Activated CD4-positive, alpha-beta T cell treated with anti-CD3 and anti-CD28 coated beads for 36 hours (primary cell): Measurements from ENCODE around the gene TTLL8. TPM values are rescaled to one million over a fixed set of nuclear protein-coding genes. Genes with fewer than 3 reads are reported as not detected.

ENCODE experiments used
- ATAC-seq: fragments of 200-7000 bp; cut with Tn5 transposase; one replicate; pipeline ENCODE4 v1.10.0; 2021; ENCODE audit warnings: mild to moderate bottlenecking, moderate library complexity
- CTCF ChIA-PET: fragments of 350-600 bp; sonication (Branson Sonifier 250); formaldehyde crosslinking; loops from one replicate; lab custom pipeline; 2021; ENCODE audit warnings: antibody characterized with exemption; lab: Charles Lee
- POLR2A ChIA-PET: fragments of 350-600 bp; sonication (Branson Sonifier 250); formaldehyde crosslinking; loops from one replicate; lab custom pipeline; 2021; ENCODE audit warnings: antibody characterized with exemption, inconsistent platforms; lab: Charles Lee
- DNase-seq: peaks from one replicate; pipeline ENCODE4 v3.0.0-alpha.2; 2020
- H3K27ac Mint-ChIP-seq: one replicate; pipeline ENCODE4 v1.8.0; 2021; ENCODE audit warnings: mixed read lengths
- H3K27me3 Mint-ChIP-seq: one replicate; pipeline ENCODE4 v1.8.0; 2021; ENCODE audit warnings: mixed read lengths
- H3K36me3 Mint-ChIP-seq: one replicate; pipeline ENCODE4 v1.8.0; 2021; ENCODE audit warnings: low read depth, mixed read lengths
- H3K4me1 Mint-ChIP-seq: one replicate; pipeline ENCODE4 v1.8.0; 2021; ENCODE audit warnings: mixed read lengths
- H3K4me3 Mint-ChIP-seq: one replicate; pipeline ENCODE4 v1.8.0; 2021; ENCODE audit warnings: mild to moderate bottlenecking, moderate library complexity, mixed read lengths
- H3K9me3 Mint-ChIP-seq: one replicate; pipeline ENCODE4 v1.8.0; 2021; ENCODE audit warnings: low read depth, mixed read lengths
- intact Hi-C, 2 experiments: fragments of 100-400 bp; cut with DNase I in 1 of 2; cut with micrococcal nuclease in 1 of 2; formaldehyde crosslinking; loops; one replicate each; pipeline versions ENCODE4 v1.14.2 to v1.15.1; 2022 to 2024; cut with DNase I, micrococcal nuclease
- total RNA-seq, 2 experiments: library from RNA; stranded (reverse); gene quantifications; one replicate each; pipeline ENCODE4 v1.2.3, GENCODE V29; 2021

Gene TTLL8
- total RNA-seq, 2 experiments from 2014 or later = not detected

DNA sequence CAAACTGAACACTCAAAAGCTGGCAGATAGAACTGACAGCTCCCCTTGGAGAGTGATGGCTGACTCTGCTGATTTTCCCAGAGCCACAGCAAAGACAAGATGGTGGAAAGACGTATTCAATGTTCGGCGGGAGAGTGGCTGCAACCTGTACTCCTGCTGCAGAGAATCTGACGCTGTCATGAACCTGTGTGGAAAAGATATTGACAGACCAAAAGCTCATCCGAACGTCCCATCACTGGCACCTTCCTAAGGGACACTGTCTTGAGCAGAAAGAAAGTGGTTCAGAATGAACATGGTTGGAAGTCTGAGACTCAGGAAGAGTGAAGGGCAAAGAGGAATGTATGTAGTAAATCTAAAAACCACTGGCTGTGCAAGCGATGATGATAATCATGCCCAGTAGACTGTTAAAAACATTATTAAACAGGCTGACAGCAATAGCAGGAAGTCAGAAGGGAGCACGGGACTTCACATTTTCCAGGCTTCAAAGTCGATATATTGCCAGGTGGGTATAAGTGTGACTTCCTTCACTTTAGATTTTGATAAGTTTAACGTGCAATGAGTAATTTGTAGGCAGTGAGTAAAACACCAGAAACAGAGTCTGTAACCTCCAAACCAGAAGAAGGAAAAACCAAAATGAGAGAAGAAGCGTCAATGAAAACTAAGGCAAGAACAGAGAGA lies 39.4 kb downstream of the TTLL8 start:
- ChIA-PET CTCF (interaction anchor here (0.6 to 1.5 kb wide), 6 partner anchors 9 to 39 kb away, joined by 3 to 9 read pairs (median 4); no protein-coding TSS in a partner anchor), POLR2A (interaction anchor here (0.6 to 1.0 kb wide), 4 partner anchors 9 to 214 kb away, joined by 3 to 4 read pairs (median 3); no protein-coding TSS in a partner anchor)
- intact Hi-C loops = loop anchor here (1.0 to 5.0 kb wide), 7 partner anchors 42 to 324 kb away; partner anchors contain the start of gene PPP6R2 (in 1 of the 2)
- Mint-ChIP-seq H3K27me3 (no peaks in the 10 kb centered on the region), H3K4me3 (peak overlapping the region; percentile 60), H3K4me1 (no peaks in the 10 kb centered on the region), H3K9me3 (peaks cover 3% of the 10 kb centered on the region), H3K36me3 (peaks cover 2% of the 10 kb centered on the region), H3K27ac (peak overlapping the region; percentile 96)
- ATAC-seq (peak; percentile 74), DNase-seq (peak; percentile 70)

- Mint-ChIP-seq H3K4me3 (peak overlapping the region; percentile 60), H3K27me3 (no peaks in the 10 kb centered on the region), H3K9me3 (peaks cover 3% of the 10 kb centered on the region), H3K27ac (peak overlapping the region; percentile 96), H3K4me1 (no peaks in the 10 kb centered on the region), H3K36me3 (peaks cover 2% of the 10 kb centered on the region)
- POLR2A ChIA-PET = interaction anchor here (0.9 to 1.3 kb wide), 3 partner anchors 10 to 46 kb away, joined by 3 to 4 read pairs (median 3); no protein-coding TSS in a partner anchor
- DNase-seq (peak; percentile 47), ATAC-seq (no peak)
- intact Hi-C loops = loop anchor here (2.0 to 5.0 kb wide), 7 partner anchors 19 to 325 kb away; partner anchors contain the start of genes PPP6R2 (in 1 of the 2) and ZBED4 (in 1 of the 2)
- CTCF ChIA-PET = interaction anchor here (0.5 to 1.5 kb wide), 6 partner anchors 10 to 38 kb away, joined by 3 to 9 read pairs (median 4); no protein-coding TSS in a partner anchor
These were observed 40.3 kb downstream of the TTLL8 start for GRCh38 chr22:50017701-50018224.

DNA sequence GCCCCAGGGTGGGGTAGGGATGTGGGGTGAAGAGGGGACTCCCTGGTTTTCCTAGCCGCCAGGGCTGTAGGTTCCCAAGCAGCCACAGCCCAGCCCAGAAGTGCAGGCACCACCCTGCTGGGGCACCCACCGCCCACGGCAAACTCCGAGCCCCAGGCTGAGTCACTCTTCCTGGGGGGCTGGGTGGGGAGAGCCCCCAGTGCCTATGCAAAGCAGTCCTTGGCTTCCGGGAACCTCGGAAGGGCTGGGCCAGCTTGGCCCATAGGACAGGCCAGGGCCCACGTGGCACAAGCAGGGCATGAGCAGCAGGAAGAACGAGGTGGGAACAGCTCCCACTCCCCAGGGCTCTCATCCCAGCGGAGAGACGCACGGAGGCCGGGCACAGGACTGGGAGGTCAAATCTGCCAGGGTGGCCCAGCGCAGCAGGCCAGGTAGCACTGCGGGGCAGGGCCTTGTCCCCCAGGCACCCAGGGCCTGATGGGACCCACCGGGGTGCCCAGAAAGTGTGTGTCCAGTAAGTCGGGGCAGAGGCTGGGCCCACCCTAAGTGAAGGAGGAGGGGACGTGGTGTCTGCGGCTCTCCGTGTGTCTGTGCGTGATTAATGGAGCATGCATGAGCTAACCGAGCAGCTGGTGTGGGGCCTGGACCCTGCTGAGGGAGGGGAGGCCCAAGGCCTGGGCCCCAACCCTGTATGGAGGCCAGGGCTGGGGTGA lies 41.0 kb downstream of the TTLL8 start:
- intact Hi-C loops = loop anchor here (2.0 to 5.0 kb wide), 4 partner anchors 18 to 325 kb away; partner anchors contain the start of genes PPP6R2 (in 1 of the 2) and ZBED4 (in 1 of the 2)
- POLR2A ChIA-PET = interaction anchor here (1.3 kb wide), 1 partner anchor 41 kb away, joined by 3 read pairs; no protein-coding TSS in a partner anchor
- Mint-ChIP-seq H3K9me3 (peaks cover 3% of the 10 kb centered on the region), H3K27me3 (no peaks in the 10 kb centered on the region), H3K27ac (peak overlapping the region; percentile 96), H3K36me3 (peaks cover 2% of the 10 kb centered on the region), H3K4me1 (no peaks in the 10 kb centered on the region), H3K4me3 (peak overlapping the region; percentile 60)
- ATAC-seq (peak; percentile 64), DNase-seq (peak; percentile 93)
- CTCF ChIA-PET = interaction anchor here (1.4 to 1.5 kb wide), 2 partner anchors 23 to 37 kb away, joined by 6 to 9 read pairs; no protein-coding TSS in a partner anchor

- H3K4me1 Mint-ChIP-seq = peaks cover 6% of the 10 kb centered on the region
- DNase-seq (no peak), ATAC-seq (no peak)
- intact Hi-C loops = loop anchor here (2.0 to 5.0 kb wide), 4 partner anchors 18 to 326 kb away; partner anchors contain the start of genes PPP6R2 (in 1 of the 2) and ZBED4 (in 1 of the 2)
- POLR2A ChIA-PET = interaction anchor here (0.6 to 1.3 kb wide), 2 partner anchors 40 to 75 kb away, joined by 3 read pairs; no protein-coding TSS in a partner anchor
- H3K4me3 Mint-ChIP-seq = peak overlapping the region; percentile 60
- peak overlapping the region; percentile 96 for H3K27ac Mint-ChIP-seq
- H3K9me3 Mint-ChIP-seq = peaks cover 3% of the 10 kb centered on the region
- CTCF ChIA-PET = interaction anchor here (2.3 kb wide), 1 partner anchor 14 kb away, joined by 8 read pairs; no protein-coding TSS in a partner anchor
- no peaks in the 10 kb centered on the region for H3K27me3 Mint-ChIP-seq
- H3K36me3 Mint-ChIP-seq = peaks cover 2% of the 10 kb centered on the region
These were observed 41.6 kb downstream of the TTLL8 start for GRCh38 chr22:50016308-50016987.

- no peak for ATAC-seq
- Mint-ChIP-seq H3K27me3 (no peaks in the 10 kb centered on the region), H3K4me3 (no peak overlapping the region), H3K27ac (no peak overlapping the region), H3K9me3 (peaks cover 3% of the 10 kb centered on the region), H3K36me3 (peaks cover 2% of the 10 kb centered on the region), H3K4me1 (peaks cover 12% of the 10 kb centered on the region)
- ChIA-PET CTCF (interaction anchor here (2.3 kb wide), 1 partner anchor 15 kb away, joined by 8 read pairs; no protein-coding TSS in a partner anchor), POLR2A (interaction anchor here (0.6 kb wide), 1 partner anchor 74 kb away, joined by 3 read pairs; no protein-coding TSS in a partner anchor)
- intact Hi-C loops = loop anchor here (2.0 to 5.0 kb wide), 4 partner anchors 17 to 327 kb away; partner anchors contain the start of genes PPP6R2 (in 1 of the 2) and ZBED4 (in 1 of the 2)
- DNase-seq = no peak
These were observed 42.4 kb downstream of the TTLL8 start for GRCh38 chr22:50015451-50016307.

DNA sequence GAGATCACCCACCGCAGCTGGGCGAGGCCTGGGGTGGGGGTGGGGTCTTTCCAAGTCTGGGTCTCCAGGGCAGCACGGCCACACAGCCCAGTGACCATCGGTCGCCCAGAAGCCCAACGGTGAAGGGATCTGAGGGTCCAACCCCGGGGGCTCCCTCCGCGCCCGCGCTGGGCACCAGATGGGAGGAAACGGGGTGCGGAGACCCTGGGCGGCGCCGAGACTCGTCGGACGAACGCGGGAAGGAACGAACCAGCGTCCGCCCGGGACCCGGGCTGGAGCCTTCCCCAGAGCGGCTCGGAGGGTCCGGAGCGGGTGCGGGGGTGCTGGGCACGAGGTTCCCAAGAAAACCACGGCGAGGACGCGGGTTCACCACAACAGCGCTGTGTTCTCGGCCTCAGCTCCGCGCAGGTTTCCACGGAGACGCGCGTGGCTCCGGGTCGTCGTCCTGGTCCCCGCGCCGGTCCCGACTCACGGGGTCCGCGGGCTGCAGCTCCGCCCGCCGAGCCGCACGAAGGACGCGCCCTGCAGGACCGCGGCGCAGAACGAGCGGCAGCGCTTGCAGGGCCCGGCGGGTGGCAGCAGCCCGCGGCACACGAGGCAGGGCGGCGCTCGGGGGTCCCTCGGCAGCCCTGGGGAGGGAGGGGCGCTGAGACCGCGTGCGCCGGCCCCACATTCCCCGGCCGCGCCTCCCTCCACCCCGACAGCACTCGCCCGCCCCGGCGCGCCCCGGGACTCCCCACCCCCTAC lies 43.3 kb downstream of the TTLL8 start:
- Mint-ChIP-seq H3K27ac (no peak overlapping the region), H3K4me3 (no peak overlapping the region), H3K4me1 (peaks cover 12% of the 10 kb centered on the region), H3K27me3 (no peaks in the 10 kb centered on the region), H3K9me3 (peaks cover 3% of the 10 kb centered on the region), H3K36me3 (peaks cover 2% of the 10 kb centered on the region)
- DNase-seq = no peak
- intact Hi-C loops = loop anchor here (5.0 kb wide), 2 partner anchors 83 to 327 kb away; partner anchors contain the start of gene PPP6R2 (in 1 of the 2)
- no peak for ATAC-seq
- ChIA-PET CTCF (interaction anchor here (0.6 to 2.3 kb wide), 2 partner anchors 16 to 283 kb away, joined by 3 to 8 read pairs; no protein-coding TSS in a partner anchor), POLR2A (no interaction called here)

DNA sequence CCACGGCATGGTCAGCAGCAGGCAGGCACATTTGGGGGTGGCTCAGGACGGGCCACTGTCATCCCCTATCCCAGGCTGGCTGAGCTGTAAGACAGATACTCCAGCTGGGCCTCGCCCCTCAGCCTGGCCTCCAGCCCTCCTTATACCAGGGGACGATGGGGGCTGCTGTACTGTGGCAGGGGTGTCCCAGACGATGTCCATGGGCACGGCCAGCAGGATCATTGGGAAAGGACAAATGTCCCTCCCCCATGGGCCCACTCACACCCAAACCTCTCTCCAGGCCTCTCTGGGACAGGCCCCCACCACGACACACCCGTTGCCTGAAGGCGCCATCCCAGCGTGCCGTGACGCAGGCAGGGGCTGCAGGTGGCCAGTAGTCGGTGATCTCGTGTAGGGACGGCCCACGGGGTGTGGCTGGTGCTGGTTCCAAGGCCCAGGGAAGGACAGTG lies 44.0 kb downstream of the TTLL8 start:
- Mint-ChIP-seq H3K4me1 (peaks cover 12% of the 10 kb centered on the region), H3K27ac (no peak overlapping the region), H3K27me3 (no peaks in the 10 kb centered on the region), H3K36me3 (peaks cover 2% of the 10 kb centered on the region), H3K4me3 (peak overlapping the region; percentile 28), H3K9me3 (peaks cover 2% of the 10 kb centered on the region)
- ChIA-PET CTCF (interaction anchor here (0.9 to 2.3 kb wide), 3 partner anchors 16 to 38 kb away, joined by 3 to 8 read pairs (median 8); no protein-coding TSS in a partner anchor), POLR2A (no interaction called here)
- intact Hi-C loops = no loop called here
- no peak for ATAC-seq
- no peak for DNase-seq

DNA sequence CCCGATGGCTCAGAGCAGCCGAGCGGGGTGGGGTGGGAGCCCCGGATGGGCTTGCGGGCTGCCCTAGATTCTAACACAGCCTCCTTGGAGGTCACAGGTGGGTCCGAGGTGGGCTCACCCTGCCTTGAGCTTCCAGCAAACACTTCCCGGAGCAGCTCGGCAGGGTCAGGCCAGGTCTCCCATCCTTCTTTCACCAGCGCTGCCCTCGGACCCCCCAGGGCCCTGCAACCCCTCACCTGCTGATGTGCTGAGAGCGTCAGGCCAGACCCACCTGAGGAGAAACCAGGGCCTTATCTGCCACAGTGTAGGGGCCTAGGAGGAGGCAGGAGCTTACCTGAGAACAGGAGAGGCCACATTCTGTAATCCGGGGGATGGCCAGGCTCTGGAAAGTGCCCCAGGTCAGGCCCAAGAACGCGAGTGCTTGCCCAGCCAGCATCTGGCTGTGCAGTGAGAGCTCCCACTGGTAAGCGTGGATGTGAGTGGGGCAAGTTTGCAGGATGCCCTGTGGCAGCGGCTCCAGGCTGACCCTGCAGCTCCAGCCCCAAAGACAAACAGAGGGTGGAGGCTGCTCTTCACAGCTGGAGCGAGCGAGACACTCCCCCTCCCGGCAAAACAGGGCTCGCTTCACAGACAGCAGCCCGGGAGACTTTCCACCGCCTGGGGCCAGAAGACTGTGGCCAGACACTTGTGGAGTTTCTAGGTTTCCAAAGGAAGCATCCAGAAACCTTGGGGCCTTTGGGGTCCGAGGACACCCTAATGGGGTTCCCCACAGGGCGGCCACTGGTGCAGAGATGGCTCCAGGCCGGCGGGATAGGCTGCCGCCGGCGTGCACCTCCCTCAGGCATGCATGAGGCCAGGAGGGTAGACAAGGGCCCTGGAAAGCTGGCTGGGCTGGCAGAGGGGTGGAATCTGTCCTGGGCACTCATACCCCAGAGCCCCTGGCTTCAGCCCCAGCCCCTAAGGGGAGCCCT lies 45.6 kb downstream of the TTLL8 start, which contains the start of gene IL17REL:
Gene IL17REL, minus strand, starts transcription at position 555 of the 971 bp plus-strand sequence. Its CDS starts 119 bp downstream, at position 436.
- intact Hi-C loops = no loop called here
- peak within 1 kb of the TSS; percentile 39 for H3K27ac Mint-ChIP-seq

More for the DNA sequence above, 45.6 kb downstream of the TTLL8 start, which contains the start of gene IL17REL:
- ATAC-seq (no peak), DNase-seq (peak; percentile 6)
- Mint-ChIP-seq H3K9me3 (no peaks in the 10 kb centered on the region), H3K27me3 (no peaks in the 10 kb centered on the region), H3K4me3 (peak within 1 kb of the TSS; percentile 48), H3K4me1 (peaks cover 12% of the 10 kb centered on the region), H3K36me3 (no peaks in the 10 kb centered on the region)
- POLR2A ChIA-PET = no interaction called here
- CTCF ChIA-PET = interaction anchor here (2.1 kb wide), 1 partner anchor 18 kb away, joined by 8 read pairs; no protein-coding TSS in a partner anchor
